ENCODE data around the gene CALU.
A peak's percentile ranks its signal among the peaks of the same experiment; 100 is the strongest.

CALU gene

DNA sequence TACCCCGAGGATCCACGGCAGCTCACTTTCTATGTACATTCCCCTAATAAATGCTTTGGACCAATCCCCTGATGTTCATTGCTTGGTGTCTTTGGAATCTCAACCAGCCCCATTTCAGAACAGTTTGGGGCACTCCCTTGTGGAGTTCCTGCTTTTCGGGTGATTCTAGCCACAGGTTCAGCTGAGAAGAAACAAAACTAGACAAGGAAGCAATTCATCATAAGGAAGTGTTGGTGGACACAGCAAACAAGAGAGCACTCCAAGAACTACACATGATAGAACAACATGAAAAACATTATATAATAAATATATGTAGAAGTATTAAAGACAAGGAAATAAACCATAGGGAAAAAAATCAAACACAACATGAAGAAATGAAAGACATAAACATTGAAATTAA is 46.6 kb downstream of the CALU start:
- DNase-seq (ENCODE audit: low read depth in 2 of 3, low spot score in 2 of 3) = no peak

DNA sequence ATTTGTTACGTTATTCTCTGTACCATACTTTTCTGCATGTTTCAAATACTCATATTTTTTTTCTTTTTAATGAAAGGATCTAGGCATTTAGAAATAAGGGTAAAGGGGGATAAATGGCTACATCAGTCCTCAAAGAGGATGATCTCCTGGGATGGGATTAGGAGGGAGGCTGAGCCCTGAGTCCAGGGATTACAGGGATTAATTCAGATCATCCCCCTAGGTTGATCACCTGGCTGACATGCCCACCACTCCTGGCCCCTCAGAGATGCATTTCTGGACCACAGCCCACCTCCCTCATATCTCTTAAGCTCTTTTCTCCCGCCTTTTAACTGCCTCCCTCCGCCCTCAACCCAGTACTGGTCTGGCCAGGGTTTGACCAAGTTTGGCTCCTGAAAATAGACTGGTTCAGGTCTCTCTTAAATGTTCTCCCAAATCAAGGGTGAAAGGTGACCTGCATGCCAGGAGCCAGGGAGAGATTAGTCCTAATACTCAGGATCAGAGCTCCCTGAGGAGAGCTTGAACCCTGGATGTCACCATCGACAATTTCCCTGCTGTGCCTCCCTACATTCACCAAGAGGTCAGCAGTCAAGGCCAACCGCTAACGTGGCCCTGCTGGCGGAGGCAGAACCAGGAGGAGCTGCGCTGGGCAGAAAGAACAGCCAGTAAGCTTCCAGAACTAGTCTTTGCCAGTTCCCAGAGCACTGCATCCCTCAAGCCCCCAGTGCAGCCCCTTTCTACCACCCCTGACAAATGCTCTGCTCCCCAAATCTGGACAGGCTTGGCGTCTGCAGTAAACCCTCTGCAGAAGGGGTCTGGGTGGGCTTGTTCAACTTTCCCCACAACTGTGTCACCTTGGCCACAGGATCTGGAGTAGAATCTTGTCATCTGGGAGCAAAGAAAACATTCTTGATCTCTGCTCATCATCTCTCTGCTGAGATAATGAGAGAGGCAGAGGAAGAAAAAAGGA is 49.6 kb downstream of the CALU start:
- no peak for DNase-seq (ENCODE audit: low read depth in 2 of 3, low spot score in 2 of 3)

DNA sequence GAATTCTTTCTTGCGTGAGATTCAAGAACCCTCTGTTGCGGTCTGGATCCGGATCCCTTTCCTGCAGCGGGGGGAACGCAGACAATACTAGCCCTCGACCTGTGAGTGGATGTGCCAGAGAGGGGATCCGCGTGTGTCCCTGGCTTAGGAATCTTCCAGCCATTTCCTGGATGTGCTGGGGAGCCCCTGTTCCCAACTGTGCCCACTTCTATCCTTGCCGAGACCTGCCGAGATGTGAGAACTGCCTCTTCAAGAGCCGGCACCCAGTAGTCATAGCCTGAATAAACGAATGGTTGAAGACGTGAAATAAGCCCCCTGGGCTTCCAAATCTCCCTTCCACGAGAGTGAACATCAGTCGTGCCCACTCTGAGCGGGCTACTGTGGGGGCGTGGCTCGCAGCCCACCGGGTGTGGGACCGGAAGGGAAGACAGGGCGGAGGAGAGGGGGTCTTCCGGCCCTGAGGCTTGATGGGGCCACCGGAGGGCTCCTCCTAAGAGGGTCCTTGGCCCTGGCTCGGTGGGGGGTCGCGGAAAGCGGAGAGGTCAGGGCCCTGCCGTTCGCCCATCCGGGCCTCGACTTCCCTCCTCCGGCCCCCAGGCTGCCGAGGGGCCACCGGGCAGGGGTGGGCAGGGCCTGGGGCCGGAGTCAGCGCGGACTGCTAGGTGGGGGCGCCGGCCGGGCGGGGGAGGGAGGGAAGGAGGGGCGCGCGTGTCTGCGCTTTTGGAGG is 51.3 kb downstream of the CALU start:
- no peak for DNase-seq (ENCODE audit: low read depth in 2 of 3, low spot score in 2 of 3)

- peak; percentile 42 to 49 (median 46) for DNase-seq (ENCODE audit: low read depth in 2 of 3, low spot score in 2 of 3)
Observed at GRCh38 chr7:128791121-128791971, 52.2 kb downstream of the CALU start, which contains the start of gene CCDC136. Gene CCDC136, plus strand, starts transcription at chr7:128791968. Its CDS starts 444 bp downstream, at chr7:128792412.

DNA sequence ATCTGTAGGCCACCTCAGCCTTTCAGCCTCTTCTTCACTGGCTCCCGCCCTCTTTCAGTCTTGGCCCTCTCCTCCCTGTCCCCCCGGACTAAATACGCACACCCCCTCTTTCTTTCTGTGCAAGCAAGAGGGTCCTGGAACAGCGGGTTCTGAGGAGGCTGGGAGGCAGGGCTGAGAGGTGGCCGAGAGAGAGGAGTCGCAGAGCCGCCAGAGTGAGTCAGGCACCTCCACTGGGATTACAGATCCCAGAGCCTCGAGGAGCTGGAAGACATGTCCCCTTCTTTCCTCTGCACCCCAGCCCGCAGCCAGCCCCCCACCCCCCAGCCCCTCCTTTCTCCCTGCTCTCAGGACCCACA is 52.8 kb downstream of the CALU start:
- no peak for DNase-seq (ENCODE audit: low read depth in 2 of 3, low spot score in 2 of 3)

DNA sequence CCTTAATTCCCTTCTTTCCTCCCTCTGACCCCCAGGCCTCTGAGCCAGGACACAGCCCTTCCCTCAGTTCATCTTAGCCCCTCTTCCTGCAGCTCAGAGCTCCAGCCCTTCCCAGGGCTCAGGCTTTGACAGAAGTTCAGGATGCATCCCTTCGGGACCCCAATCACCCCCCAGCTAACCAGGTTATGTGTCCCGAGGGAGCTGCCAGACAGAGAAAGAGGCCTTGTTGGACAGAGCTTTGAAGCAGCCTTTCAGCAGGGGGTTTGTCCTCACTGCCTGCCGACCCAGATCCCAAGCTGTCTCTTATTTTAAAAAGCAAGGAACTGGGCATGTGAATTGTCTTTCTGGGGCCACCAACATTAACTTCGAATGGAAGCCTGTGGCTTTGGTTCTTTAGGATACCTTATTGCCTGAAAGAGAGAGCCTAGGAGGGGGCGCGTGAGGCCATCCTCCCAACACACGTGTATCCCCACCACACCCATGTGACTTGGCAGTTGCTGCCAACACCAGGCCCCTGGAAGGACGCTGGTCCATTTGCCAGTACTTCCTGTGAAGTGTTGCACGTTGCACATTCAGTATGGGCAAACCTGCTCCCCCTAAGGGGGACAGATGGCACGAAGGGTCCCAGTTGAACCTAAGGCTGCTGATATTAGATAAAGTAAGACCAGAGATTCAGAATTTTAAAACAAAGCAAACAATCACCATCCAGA is 53.5 kb downstream of the CALU start:
- no peak for DNase-seq (ENCODE audit: low read depth in 2 of 3, low spot score in 2 of 3)

DNA sequence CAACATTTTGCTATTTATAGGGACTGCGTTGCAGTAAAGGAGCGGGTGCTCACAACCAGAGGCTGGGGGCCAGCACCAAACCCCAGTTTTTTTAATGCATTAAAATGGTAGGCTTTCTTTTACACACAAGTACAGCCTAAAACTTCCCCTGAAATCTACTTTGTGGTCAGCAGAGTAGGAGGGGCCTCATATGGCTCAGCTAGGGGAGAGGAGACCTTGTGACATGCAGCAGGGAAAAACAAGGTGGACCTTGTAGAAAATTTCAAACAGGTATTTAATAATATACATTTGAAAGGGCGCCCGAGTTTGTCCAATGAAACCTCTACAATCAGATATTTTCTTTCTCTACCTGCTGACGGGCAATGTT is 54.0 kb downstream of the CALU start:
- no peak for DNase-seq (ENCODE audit: low read depth in 2 of 3, low spot score in 2 of 3)

DNA sequence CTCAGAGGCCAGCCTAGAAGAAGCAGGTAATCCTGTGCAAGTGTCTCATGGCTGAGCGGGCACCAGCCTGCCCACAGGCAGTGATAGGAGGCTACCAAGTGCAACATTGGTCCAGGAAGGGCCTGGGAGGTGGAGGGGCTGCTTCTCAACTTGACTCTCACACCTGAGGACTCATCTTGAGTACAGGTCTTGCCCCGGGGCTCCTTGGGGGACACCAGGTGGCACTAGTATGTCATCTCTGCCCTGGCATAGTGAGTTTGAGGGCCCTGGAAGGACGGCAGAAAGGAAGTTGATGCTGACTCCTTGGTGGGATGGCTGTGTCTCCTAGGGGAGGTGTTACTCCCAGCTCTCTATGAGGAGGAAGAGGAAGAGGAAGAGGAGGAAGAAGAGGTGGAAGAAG is 54.9 kb downstream of the CALU start:
- no peak for DNase-seq (ENCODE audit: low read depth in 2 of 3, low spot score in 2 of 3)

- no peak for DNase-seq (ENCODE audit: low read depth in 2 of 3, low spot score in 2 of 3)
Observed at GRCh38 chr7:128794436-128794835, 55.3 kb downstream of the CALU start.

DNA sequence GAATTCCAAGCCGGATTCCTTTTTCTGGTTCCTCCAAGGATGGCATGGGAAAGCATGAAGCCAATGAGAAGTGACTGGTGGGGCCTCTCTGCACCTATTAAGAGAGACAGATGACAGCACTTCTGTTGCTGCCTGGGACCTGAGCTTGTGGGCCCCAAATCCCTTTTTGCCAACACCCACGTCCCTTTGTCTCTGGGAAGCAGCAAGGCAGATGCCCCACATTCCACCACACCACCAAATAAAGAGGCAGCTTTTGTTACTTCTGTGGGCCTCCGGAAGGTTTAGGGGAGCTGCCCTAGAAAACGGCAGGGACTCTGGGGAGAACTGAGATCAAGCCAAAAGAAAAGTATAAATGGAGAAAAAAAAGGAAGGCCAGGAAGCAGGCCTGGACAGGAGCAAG is 56.0 kb downstream of the CALU start:
- DNase-seq (ENCODE audit: low read depth in 2 of 3, low spot score in 2 of 3) = no peak

DNA sequence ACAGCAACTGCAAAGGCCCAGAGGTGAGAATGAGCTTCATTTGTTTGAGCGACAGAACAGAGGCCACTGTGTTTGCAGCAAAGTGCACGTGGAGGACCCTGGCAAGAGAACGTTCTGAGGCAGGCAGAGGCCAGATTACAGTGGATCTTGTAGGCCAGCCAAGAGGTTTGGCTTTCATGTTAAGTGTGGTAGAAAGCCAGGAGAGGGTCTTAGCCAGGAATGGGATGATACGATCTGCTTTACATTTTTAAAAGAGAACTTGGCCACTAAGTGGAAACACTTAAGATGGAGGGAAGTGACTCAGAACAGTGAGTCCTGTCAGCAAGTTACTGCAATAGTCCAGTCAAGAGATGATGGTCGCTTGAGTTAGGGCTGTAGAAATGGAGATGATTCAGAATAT is 57.2 kb downstream of the CALU start:
- no peak for DNase-seq (ENCODE audit: low read depth in 2 of 3, low spot score in 2 of 3)

GRCh38 chr7:128799451-128799850 is 60.3 kb downstream of the CALU start:
- no peak for DNase-seq (ENCODE audit: low read depth in 2 of 3, low spot score in 2 of 3)

DNA sequence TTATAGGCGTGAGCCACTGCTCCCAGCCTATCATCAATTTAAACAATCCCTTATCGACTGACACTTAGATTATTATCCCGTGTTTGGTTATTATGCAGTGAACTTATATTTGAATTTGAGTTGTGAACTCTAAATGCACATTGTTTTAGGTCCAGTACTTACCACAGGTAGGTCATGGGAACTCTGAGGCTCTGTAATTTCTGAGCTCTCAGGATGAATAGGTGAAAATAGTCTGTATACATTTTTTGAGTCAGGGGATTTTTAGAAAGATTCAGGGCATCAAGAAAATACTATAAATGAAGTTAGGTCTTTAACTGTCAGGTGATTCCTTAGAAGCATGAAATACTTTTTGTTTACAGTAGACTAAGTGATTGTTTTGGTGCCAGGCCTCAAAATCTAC is 61.4 kb downstream of the CALU start:
- DNase-seq (ENCODE audit: low read depth in 2 of 3, low spot score in 2 of 3) = no peak

DNA sequence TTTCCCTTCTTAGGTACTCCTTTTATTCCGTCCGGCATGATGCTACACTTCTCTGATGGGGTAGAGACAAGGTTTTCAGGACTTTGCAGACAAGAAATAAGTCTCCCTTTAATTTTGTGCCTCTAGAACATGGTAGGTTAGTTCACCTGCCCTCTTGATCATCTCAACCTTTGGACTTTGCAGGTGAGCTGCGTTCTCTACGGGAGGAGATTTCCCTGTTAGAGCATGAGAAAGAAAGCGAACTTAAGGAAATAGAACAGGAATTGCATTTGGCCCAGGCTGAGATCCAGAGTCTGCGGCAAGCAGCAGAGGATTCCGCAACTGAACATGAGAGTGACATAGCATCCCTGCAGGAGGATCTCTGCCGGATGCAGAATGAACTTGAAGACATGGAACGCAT is 61.8 kb downstream of the CALU start:
- DNase-seq (ENCODE audit: low read depth in 2 of 3, low spot score in 2 of 3) = no peak

- no peak for DNase-seq (ENCODE audit: low read depth in 2 of 3, low spot score in 2 of 3)
Observed at GRCh38 chr7:128801667-128802418, 62.7 kb downstream of the CALU start.

GRCh38 chr7:128804484-128804883 is 65.3 kb downstream of the CALU start:
- no peak for DNase-seq (ENCODE audit: low read depth in 2 of 3, low spot score in 2 of 3)

- no peak for DNase-seq (ENCODE audit: low read depth in 2 of 3, low spot score in 2 of 3)
Observed at GRCh38 chr7:128805225-128805624, 66.1 kb downstream of the CALU start.

DNA sequence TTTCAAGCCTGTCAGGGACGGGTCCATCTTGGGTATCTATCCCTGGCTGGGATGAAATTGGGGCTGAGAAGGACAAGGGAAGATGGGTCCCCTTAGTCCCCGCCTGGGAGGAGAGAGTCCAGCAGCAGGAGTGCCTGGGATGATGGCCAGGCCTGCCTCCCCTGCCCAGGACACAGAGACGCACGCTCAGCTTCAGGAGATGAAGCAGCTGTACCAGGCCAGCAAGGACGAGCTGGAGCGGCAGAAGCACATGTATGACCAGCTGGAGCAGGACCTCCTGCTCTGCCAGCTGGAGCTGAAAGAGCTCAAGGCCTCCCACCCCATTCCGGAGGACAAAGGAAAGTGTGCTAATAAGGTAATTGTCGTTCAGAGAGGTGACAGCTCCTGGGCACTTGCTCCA is 68.0 kb downstream of the CALU start:
- DNase-seq (ENCODE audit: low read depth in 2 of 3, low spot score in 2 of 3) = no peak

- DNase-seq (ENCODE audit: low read depth in 2 of 3, low spot score in 2 of 3) = no peak
Observed at GRCh38 chr7:128809363-128809762, 70.2 kb downstream of the CALU start.

- no peak for DNase-seq (ENCODE audit: low read depth in 2 of 3, low spot score in 2 of 3)
Observed at GRCh38 chr7:128810473-128810872, 71.3 kb downstream of the CALU start.
